GM04503 (cell line): ENCODE data around the gene NBPF1.
"Not testable (repeated sequence)": the region's sequence is repeated elsewhere in the genome, so short reads cannot be mapped to it uniquely, and the experiment has no call there.

Experiments used
- DNase-seq: peaks from one replicate; pipeline ENCODE4 v3.0.0-alpha.2; 2012; ENCODE audit warnings: low read depth

Gene NBPF1

GRCh38 chr1:16613185-16614147, at the start of gene NBPF1:
Gene NBPF1 (minus strand): TSS chr1:16613564.
- peak; percentile 73 for DNase-seq

- not testable (repeated sequence) for DNase-seq
Observed at GRCh38 chr1:16658234-16658633, 44.9 kb upstream of the NBPF1 start.

DNA sequence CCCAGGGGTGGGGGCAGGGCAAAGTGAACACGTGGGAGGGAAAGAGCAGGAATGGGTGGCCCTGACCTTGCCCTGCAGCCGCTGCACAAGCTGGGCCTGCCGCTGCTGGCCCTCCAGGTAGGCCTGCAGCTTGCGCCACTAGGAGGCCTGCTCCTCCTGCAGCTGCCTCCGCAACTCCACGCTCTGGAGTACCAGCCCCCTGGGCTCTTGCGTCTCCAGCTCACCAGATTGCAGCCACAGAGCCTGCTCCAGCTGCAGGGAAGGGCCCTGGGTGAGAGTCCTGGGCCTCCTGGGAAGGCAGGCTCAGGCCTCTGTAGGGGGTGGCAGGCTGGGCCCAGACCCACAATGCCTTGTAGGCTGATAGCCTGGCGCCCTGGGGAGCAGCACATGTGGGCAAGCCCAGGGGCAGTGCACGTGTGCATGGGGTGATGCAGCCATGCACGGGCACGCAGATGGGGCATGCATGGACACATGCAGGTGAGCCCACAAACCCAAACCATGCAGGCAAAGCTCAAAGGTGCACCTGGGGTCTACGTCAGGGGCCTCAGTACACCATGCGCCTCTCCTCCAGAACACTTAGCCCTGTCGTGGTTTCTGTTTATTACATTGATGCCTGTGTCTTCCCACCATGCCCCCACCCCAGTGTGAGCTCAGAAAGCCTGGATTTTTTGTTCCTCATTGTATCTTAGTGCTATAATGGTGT, 43.8 kb upstream of the NBPF1 start:
- DNase-seq: not testable (repeated sequence)

DNA sequence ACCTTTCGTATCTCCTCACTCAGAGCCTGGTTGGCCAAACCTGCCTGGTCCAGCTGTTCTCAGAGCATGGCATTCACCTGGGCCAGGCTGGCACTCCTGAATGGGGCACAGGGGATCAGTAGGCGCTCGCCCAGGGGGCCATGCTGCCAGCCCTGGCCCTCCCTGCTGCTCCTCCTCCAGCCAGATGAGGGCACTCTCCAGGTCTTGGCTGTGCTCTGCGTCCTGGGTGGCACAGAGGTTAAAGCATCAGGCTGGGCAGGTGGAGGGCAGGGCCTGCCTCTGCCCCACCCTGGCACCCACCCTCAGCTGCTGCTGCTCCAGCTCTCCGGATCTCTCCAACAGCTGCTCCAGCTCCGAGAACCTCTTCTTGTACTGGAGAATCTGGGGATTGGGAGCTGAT, 43.2 kb upstream of the NBPF1 start:
- DNase-seq: not testable (repeated sequence)

GRCh38 chr1:16651560-16651959, 38.2 kb upstream of the NBPF1 start:
- not testable (repeated sequence) for DNase-seq

DNA sequence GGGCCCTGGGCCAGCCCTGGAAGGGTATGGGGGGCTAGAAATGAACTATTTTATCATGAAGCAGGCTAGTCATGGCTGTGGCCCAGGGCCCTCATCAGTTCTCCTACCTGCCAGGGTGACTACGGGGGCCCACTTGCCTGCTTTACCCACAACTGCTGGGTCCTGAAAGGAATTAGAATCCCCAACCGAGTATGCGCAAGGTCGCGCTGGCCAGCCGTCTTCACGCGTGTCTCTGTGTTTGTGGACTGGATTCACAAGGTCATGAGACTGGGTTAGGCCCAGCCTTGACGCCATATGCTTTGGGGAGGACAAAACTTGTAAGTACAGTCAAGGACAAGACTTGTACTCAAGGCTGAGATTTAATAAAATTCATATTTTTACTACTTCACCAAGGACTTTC, 36.6 kb upstream of the NBPF1 start:
- not testable (repeated sequence) for DNase-seq

- DNase-seq: not testable (repeated sequence)
Observed at GRCh38 chr1:16649390-16649789, 36.0 kb upstream of the NBPF1 start.

GRCh38 chr1:16648756-16649155, 35.4 kb upstream of the NBPF1 start:
- DNase-seq: not testable (repeated sequence)

DNA sequence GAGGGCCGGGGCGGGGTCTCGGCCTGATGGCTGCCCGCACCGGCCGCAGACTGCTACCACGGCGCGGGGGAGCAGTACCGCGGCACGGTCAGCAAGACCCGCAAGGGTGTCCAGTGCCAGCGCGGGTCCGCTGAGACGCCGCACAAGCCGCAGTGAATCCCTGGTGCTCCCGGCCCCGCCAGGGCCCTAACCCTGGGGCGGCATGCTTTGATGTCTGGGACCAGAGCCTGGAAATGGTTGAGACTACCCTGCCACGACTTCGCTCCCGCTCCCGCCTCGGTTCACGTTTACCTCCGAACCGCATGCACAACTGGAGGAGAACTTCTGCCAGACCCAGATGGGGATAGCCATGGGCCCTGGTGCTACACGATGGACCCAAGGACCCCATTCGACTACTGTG, 34.9 kb upstream of the NBPF1 start:
- not testable (repeated sequence) for DNase-seq

GRCh38 chr1:16647179-16648176, 34.1 kb upstream of the NBPF1 start:
- DNase-seq: not testable (repeated sequence)

GRCh38 chr1:16646716-16647115, 33.4 kb upstream of the NBPF1 start:
- not testable (repeated sequence) for DNase-seq

GRCh38 chr1:16646061-16646664, 32.8 kb upstream of the NBPF1 start:
- not testable (repeated sequence) for DNase-seq

- DNase-seq: not testable (repeated sequence)
Observed at GRCh38 chr1:16645271-16646060, 32.1 kb upstream of the NBPF1 start.

DNA sequence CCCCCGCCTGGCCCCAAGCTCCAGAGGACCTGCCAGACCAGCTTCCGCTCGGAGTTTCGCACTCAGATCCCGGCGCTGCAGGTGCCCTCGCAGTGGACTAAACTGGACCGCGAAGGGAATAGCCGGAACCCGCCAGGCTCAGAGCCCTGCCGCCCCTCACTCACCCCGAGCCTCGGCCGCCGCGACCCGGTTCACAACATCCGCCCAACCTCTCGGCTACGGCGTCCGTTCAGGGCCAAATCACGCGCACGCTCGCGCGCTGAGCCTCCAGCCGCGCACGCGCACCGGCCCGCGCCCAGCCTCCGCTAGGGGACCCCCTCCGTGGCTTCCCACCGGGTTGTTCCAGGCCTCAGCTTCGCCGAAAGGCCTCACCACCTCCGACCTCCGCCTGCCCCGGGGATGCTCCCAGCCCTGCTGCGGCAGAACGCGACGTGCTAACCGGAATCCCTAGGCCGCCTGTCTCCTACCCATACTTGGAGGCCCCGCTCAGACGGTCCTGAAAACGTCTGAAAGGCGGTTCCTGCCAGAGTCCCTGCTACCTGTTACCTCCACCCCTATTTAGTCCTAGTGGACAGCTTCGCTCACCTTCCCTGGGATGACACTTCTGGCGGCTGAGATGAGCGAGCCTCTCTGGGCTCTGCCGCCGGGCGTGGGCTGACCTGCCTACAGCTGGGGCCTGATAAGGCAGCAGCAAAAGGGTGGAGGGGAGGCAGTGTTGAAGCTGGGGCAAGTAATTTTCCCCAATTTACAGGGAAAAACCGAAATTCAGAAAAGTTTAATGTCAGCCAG, 31.3 kb upstream of the NBPF1 start:
- DNase-seq: peak; percentile 86

GRCh38 chr1:16644193-16644481, 30.8 kb upstream of the NBPF1 start:
- no peak for DNase-seq

GRCh38 chr1:16643476-16644192, 30.3 kb upstream of the NBPF1 start:
- DNase-seq: peak; percentile 6

DNA sequence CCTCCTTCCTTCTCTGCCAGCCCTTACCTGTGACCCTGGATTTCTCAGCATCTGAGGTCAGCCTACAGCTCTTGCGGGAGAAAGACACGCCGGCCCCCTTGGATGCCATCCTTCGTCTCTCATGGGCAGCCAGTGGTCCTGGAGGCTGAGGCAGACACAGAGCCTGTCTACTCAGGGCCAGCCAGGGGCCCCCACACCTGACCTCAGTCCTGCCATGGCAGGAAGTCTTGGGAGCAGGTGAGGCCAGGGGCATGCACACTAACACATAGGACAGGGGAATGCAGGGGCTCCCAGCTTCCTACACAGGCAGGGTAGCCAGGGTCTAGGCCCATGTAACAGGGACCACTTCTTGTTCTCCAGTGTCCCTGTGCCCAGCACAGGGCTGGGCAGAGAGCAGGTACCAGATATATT, 29.6 kb upstream of the NBPF1 start:
- not testable (repeated sequence) for DNase-seq

DNA sequence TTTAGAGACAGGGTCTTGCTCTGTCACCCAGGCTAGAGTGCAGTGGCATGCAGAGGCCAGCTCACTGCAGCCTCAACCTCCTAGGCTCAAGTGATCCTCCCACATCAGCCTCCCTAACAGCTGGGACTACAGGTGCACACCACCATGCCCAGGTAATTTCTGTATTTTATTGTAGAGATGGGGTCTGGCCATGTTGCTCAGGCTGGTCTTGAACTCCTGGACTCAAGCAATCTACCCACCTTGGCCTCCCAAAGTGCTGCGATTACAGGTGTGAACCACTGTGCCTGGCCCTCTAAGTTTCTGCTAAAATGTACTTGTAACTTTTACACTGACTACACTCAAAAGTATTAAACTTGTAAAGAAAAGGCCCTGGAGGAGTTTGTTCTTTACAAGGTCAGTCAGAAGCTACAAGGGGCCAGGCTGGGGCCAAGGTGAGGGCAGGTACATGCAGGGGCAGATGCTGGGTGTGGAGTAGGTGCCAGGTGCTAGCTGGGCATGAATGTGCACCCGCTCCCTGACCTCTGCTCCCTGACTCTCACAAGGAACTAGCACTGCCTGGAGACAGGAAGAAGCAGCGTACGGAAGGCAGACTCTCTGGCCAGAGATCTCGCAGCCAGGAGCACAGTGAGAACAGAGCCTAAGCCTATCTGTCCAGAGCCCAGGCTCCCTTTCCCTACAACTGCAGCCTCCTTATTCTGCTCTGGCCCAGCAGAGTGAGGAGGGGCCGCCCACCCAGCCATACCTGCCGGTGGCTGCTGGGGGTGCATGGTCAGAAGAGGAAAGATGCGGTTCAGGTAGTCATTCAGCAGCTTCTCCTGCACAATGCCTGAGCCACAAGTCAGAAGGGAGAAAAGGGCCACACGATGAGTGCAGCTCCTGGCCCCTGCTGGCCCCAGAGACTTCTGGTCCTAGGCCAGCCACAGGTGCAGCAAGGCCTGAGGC, 28.9 kb upstream of the NBPF1 start:
- not testable (repeated sequence) for DNase-seq
